Astrocyte of the hippocampus (primary cell): ENCODE measurements around the gene ACSM2B.
"Not testable (repeated sequence)": the region's sequence is repeated elsewhere in the genome, so short reads cannot be mapped to it uniquely, and the experiment has no call there.

Source experiments
- DNase-seq: peaks from one replicate; pipeline ENCODE4 v3.0.0; 2011; ENCODE audit warnings: low read depth, low spot score

Gene ACSM2B

DNA sequence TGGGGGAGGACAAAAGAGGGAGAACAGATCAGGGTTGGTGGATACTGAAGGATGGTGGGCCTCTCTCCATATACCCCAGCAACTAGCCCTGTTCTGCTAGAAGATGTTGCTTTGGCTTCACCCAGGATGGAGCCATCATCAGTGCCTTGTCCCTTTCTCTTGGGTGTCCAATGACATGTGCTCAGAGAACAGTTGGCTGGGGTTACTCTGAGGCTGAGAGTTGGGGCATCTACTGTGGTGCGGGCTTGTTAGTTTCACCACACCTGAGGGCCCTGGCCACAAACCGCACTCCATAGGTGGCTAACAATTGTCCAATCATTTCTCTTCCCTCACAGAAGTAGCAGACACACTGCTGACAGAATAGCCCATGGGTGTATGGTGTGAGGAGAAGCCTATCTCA, 18.9 kb upstream of the ACSM2B start:
- DNase-seq: not testable (repeated sequence)

DNA sequence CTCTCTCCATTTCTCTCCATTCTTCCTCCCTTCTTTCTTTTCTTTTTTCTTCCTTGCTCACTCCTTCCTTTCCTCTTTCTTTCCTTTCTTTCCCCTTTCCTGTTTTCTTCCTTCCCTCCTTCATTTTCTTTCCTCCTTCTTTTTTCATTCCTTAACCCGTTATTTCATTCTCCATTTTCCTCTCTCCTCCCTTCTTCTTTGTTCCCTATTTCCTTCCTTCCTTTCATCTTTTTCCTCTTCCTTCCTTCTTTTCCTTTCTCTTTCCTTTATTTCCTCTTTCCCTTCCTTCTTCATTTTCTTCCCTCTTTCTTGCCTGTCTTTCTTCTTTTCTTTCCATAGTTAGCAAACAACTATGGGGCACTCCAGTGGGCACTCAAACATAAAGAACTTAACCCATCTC, 16.6 kb upstream of the ACSM2B start:
- DNase-seq: not testable (repeated sequence)

DNA sequence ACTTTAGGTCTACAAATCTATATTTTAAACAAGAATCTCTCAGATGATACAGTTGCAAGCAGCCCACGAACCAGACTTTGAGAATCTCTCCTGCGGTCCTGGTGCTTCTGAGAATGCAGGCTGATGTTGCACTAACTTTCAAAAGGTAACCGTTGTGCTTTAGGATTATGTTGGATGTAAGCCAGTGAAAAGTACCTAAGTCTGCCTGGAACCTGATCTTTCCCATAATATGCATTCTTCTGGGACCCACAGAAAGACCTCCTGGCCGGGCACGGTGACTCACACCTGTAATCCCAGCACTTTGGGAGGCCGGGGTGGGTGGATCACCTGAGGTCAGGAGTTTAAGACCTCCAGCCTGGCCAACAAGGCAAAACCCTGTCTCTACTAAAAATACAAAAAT, 13.3 kb upstream of the ACSM2B start:
- DNase-seq: not testable (repeated sequence)

DNA sequence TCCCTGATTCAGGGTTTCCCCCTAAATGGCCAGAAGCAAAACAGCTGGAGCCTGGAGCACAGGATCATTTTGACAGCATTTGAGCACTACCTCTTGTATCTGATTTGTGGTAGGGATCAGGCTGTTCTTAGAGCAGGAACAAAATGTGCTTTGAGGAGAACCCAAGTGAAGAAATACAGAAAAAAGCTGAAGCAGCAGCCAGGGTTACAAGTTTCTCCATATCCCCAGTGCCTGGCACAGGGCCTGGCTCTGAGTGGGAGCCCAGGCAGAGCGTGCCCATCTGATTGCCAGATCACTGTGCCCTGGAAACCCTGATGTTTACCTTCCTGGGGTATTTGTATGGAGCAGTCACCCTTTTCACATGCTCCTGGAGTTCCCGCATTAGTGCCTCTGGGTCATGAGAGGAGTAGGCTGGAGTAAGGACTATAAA, 11.5 kb upstream of the ACSM2B start:
- DNase-seq: not testable (repeated sequence)

DNA sequence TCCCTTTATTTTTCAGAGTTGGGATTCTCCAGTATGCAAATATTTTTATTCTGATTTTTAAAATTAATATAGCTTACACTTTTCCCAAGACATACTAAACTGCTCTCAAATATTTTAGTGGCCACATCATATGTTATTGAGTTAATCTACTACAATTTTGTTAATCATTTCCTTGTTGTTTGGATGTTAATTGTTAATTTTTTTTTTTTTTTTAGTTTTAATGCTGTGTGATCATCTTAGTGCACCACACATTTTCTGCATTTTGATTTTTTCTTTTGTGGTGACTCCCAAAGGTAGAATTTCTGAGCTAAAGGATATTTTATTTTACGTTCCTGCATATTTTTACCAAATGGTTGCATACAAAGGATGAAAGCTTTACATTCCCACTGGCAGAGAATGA, 10.5 kb upstream of the ACSM2B start:
- DNase-seq: not testable (repeated sequence)

DNA sequence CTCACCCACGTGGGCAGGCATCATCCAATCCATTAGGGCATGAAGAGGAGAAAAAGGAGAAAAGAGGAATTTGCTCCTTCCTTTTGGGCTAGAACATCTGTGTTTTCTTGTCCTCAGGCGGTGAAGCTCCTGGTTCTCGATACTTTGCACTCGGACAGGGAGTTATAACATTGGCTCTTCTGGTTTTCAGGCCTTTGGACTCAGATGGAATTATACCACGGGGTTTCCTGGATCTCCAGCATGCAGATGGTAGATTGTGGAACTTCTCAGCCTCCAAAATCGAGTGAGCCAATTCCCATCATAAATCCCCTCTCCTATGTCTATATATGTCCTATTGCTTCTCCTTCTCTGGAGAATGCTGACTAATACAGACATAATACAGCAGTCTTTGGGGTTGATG, 9.9 kb upstream of the ACSM2B start:
- not testable (repeated sequence) for DNase-seq

DNA sequence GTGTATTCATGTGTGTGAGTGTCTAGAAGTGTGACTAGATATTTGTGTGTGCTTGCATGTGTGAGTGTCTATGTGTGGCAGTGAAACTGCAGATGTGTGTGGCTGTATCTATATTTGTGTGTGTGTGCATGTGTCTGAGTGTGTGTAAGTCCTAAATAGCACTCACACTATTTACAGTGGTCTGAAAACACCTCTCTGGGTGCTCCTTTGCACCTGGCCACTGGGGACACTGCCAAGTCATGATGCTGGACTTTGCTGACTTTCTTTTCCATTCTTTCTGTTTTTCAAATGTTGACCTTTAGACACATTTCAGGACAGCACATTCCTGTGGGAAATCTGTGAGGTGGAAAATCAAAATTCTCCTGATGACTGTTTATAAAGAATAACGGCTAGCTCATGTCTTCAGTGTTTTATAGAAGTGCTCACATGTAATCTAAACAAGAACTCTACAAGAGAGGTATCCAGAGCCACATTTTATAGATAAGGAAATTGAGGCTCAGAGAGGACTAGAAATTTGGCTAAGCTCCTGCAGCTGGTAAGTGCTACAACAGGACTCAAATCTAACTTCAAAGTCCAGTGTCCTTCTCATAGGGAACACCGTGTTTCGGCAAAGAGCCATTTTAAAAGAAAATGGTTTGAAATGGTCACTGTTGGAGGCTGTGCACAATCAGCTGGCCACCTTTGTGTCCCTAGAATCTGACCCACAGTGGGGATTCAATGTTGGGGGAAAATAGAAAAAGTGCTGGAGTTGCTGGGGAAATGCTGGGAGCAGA, 4.5 kb upstream of the ACSM2B start:
- DNase-seq: not testable (repeated sequence)

DNA sequence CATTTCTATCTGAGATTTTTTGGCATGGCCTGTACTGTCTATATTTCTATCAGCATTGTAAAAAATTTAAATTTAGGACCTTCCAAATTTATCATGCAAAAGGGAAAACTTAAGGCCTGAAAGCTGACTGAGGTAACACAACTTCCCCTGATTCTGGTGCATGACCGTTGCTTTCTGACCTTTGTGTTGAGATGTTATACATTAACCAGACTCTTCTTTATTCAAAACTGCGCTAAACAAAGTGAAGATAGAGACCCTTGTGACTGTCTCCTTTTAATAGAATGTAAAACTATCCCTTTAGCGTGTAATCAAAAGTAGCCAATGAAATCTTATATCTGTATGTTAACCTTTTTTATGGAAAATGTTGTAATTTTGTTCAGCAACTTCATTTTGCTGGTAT, 1.9 kb upstream of the ACSM2B start:
- DNase-seq: not testable (repeated sequence)

DNA sequence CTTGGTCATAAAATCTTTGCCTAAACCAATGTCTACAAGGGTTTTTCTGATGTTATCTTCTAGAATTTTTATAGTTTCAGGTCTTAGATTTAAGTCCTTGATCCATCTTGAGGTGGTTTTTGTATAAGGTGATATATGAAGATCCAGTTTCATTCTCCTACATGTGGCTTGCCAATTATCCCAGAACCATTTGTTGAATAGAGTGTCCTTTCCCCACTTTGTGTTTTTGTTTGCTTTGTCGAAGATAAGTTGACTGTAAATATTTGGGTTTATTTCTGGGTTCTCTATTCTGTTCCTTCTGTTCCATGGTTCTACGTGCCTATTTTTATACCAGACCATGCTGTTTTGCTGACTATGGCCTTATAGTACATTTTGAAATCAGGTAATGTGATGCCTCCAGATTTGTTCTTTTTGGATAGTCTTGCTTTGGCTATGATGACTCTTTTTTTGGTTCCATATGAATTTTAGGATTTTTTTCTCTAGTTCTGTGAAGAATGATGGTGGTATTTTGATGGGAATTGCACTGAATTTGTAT, 7.0 kb downstream of the ACSM2B start:
- DNase-seq: not testable (repeated sequence)

DNA sequence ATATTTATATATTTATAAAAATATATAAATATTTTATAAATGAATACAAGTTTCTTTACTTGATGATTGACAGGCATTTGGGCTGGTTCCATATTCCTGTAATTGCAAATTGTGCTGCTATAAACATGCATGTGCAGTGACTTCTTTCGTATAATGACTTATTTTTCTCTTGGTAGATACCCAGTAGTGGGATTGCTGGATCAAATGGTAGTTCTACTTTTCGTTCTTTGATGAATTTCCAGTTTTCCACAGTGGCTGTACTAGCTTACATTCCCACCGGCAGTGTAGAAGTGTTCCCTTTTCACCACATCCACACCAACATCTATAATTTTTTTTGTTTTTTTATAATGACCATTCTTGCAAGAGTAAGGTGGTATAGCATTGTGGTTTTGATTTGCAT, 7.8 kb downstream of the ACSM2B start:
- no peak for DNase-seq

DNA sequence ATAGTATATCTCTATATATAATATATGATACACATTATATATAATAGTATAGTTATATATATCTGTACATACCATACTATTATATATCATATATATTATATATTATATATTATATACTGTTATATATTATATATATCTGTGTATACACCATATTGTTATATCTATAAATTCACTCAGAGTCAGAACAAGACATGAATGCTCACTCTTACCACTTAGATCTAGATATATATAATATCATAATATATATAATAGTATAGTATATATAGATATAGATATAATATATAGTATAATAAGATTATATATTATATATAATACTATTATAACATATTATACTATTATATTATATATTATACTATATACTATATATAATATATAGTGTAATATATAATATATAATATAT, 9.3 kb downstream of the ACSM2B start:
- DNase-seq: no peak

DNA sequence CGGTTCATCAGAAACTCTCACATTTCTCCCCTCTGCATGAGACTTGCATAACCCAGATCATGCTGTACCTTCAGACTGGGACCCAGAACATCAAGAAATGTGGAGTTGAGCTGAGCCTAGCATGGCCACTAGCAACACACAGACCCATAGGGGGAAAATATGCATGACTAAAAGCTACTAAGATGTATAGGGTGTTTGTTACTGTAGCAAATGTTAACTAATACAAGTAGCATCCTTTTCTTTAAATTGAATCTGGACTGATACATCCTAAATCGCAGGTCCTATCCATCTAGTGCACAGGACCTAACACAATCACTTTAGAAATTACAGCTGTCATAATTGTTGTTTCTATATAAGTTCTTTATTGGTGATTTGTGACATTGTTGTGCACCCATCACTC, 10.8 kb downstream of the ACSM2B start:
- DNase-seq: not testable (repeated sequence)

DNA sequence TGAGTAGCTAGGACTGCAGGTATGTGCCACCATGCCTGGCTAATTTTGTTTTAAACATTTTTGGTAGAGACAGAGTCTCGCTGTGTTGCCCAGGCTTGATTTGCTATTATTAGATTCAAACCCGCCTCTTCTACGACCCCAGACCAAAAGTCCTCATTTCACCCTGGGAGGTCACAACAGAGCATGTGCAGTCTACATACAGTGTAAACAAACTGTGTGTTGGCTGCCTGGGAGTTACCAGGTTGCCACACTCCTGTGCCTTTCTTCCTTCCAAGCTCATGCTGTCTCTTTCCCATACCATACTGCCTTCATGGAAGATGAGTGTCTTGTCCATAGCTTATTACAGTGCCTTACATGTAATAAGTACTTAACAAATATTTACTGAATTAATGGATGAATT, 11.9 kb downstream of the ACSM2B start:
- not testable (repeated sequence) for DNase-seq

DNA sequence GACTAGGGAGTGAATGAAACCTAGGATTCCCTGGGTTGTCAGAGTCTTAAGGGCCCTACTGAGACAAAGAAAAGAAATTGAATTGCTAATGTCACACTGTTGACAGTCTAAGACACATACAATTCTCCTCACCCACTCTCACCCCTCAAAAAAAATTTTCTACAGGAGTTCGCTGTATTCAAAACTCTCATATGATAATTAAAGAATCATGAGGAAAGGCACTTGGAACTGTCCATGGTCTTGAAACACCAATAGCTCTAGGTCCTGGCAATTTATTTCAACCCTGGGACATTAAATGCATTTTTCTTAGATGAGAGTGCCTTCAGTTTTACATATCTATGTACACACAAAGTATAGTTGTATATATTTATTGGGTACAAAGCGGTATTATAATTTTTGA, 20.5 kb downstream of the ACSM2B start:
- not testable (repeated sequence) for DNase-seq

DNA sequence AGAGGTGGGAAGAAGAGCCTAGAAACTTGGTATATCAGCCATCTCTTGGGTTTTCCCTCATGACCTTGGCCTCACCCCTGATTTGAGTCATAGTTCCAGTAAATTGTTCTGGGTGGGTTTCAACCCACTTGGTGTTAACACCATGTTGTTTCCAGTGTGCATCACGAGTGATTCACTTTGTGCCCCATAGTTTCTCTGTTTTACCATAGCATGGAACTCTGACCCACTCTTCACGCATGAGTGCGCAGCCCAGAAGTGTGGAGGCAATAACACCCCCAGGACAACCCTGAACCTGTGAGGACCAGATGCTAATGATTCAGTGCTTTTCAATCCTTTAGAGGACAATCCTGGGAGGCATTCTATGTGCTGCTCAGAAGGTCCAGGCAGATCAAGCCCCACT, 21.5 kb downstream of the ACSM2B start:
- not testable (repeated sequence) for DNase-seq

DNA sequence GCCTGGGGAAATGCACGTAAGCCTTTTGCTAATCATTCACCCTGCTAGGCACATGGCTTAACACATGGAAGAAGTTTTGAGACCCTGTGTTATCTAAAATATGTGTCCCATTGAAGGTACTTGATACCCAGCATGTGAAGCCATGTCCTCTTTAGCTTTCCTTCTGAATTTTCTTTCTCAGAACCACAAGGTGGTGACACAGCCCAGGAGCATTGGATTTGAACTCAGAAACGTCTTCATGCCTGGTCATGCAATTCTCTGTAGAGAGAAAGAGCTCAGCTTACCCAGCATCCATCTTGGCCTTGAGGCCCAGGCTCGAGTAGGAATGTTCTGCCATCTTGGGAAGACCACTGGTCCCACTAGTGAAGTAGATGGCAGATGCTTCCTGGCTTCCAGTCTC, 22.7 kb downstream of the ACSM2B start:
- not testable (repeated sequence) for DNase-seq

DNA sequence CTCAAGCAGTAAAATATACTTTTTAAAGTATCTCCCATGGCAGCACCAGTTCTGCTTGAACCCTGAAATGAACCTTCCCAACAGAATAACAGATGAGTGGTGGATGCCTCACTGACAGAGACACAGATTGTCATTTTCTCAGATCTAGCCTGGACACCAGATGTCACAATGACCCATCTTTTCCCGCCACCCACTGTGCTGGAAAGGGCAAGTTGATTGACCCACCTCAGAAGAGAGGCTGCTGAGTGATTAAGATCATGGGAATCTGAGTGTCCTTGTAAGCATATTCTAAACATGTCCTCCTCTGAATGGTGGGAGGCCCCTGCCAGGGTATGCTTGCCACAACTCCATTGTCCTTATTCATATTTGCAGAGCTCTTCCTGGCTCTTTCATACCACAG, 29.2 kb downstream of the ACSM2B start:
- not testable (repeated sequence) for DNase-seq

DNA sequence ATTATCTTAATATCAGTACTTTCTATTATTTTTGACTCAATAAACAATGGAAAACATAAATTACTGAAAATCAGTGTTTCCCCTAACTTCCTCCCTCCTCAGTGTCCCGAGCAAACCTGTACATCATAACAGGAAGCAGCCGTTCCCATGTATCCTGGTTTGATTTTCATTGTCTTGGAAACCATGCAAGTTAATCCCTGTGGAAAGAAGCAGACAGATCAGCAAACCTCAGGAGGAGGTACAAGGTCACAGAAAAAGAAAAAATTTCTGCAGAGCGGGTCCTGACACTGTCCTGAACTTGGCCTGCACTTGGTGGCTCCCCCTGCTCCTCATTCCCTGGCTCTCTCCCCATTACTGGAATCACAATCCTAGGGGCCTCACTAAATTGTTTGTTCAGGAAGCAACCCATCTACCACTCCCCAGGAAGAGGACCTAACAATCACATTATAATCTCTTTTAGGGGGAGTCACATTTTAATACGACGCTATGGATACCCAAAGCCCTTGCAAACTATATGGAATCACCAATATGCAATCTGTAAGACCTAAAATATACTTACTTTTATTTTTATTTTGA, 29.8 kb downstream of the ACSM2B start:
- DNase-seq: not testable (repeated sequence)

DNA sequence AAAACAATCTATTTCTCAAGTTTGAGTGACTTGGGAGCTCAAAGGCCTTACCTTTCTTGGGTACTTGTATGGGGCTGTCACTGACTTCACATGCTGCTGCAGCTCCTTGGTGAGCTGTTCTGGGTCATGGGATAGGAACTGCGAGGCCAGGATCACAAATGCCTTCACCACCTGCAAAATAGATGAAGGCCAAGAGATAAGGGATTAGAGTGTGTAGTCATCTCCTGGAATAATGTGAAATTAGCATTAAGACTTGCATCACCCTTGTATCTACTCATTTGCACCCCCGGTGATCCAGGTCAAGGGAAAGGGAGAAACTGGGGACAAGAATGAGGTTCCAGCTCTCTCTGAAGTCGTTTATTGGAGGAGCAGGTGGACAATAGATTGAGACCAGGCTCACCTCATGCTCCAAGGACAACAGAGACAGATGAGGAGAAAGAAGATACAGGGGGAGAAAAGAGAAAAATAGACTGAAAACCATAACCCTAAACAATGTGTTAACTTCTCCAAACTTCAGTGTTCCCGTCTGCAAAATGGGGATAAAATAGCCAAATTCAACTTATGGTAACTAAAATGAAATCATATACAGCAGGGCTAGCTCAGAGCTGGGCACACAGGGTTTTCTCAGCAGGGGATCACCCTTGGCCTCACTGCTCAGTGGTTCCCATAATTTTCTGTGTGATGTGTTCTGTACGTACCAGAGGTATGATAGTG, 35.4 kb downstream of the ACSM2B start:
- DNase-seq: not testable (repeated sequence)

DNA sequence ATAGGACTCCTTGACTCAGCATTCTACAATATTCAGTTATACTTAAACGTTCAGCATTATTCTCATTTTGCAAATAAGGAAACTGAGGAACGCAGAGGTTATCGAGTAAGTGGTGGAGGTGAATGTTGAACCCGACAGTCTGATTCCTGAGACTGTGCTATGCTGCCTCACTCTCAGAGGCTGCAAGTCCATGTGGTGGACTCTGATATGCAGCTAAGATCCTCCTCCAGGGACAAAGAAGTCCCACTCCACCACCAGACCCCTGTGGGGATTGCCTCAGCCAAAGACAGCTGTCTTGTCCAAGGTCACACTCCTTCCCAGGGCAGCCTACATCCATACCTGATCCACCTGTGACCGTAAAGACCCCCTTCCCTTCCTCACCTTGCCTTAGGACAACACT, 37.5 kb downstream of the ACSM2B start:
- DNase-seq: no peak

DNA sequence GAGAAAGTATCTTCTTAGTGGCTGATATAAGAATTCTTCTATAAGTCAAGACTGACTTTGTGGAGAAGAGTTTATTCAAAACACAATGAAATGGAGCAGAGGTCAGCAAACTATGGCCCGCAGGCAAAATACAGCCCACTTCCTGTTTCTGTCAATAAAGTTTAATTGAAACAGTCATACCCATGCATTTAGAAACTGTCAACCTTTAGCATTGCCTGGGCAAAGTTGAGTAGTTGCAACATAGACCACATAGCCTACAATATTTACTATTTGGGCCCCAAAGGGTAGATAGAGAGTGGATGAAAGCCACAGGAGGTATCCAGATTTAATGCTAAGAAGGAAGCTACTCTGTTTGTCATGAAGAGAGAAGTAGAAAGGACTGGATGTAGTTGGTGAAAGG, 38.0 kb downstream of the ACSM2B start:
- no peak for DNase-seq

DNA sequence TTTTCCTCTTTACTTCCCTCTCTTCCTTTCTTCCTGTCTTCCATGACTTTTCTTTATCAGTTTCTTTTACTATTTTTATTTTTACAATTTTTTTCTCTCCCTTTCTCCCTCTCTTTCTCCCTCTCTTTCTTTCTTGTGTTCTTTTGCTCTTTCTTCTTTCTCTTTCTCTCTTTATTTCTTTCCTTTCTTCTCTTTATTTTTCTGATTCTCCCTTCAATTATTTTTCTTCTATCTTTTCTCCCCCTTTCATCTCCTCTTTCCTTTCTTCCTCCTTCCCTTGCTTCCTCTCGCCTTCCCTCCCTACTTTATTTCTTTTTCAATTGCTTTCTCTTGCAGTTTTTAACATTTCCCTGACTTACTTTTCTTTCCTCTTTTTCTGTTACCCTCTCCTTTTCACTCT, 39.5 kb downstream of the ACSM2B start:
- DNase-seq: not testable (repeated sequence)
